ENCODE measurements around the gene SNX27.

- TF ChIP-seq POLR2AphosphoS5 (IDR thresholded peaks at IDR 0.05; ENCODE audit: low read depth, low read length): no peak
- no peak for TF ChIP-seq REST (IDR thresholded peaks at IDR 0.05; ENCODE audit: insufficient read depth in 1 of 2, low read depth in 2 of 2, low read length in 2 of 2)
- no peak for TF ChIP-seq TAF1 (IDR thresholded peaks at IDR 0.05; ENCODE audit: borderline replicate concordance, insufficient read depth, low read length)
These were observed 72.3 kb downstream of the SNX27 start for GRCh38 chr1:151684128-151684527.
